Fibroblast of the aortic adventitia (primary cell): ENCODE measurements around the gene PARVB. TPM values are rescaled to one million over a fixed set of nuclear protein-coding genes. Genes with fewer than 3 reads are reported as not detected.

ENCODE experiments used
- DNase-seq: peaks from one replicate; pipeline ENCODE4 v3.0.0-alpha.2; 2010; ENCODE audit warnings: low read depth
- H3K4me3 ChIP-seq: 2 replicates; pipeline ENCODE4 v1.5.1; 2011; ENCODE audit warnings: low read depth, mild to moderate bottlenecking, control low read depth, low read length, moderate library complexity
- CTCF ChIP-seq: IDR thresholded peaks from 2 replicates; pipeline ENCODE4 v1.5.1; 2011; ENCODE audit warnings: mild to moderate bottlenecking, low read length, control low read depth, inconsistent platforms; ENCODE audit not compliant: insufficient read depth
- total RNA-seq: library from RNA; depleted of rRNA; stranded (reverse); fragments of >200 nt; gene quantifications from 2 replicates; pipeline ENCODE4 v1.2.3, GENCODE V29; 2012; ENCODE audit warnings: low replicate concordance

Gene PARVB
- total RNA-seq, 1 donor, result 30.6 TPM

- H3K4me3 ChIP-seq, result peak overlapping the region; percentile 55
- DNase-seq, result peak; percentile 92
- no peak for TF ChIP-seq CTCF
Observed at GRCh38 chr22:44086271-44087088, 62.4 kb downstream of the PARVB start.

DNA sequence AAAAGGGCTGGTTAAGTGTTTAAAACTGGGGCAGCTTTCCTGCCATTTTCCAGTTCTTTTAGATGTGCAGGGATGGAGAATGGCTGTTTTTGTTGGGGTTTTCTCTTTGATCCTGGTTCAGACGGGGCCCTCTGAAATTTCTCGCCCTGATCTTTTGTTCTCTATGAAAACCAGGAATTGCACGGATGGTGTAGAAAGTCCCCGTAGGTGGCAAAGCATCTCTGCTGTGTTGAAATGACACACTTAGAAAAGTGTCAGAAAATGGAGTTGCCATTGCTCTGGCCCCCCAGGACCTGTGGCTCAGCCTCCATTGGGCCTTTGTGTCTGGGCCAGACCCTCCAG is 63.0 kb downstream of the PARVB start:
- TF ChIP-seq CTCF, result no peak
- H3K4me3 ChIP-seq, result peak overlapping the region; percentile 55
- DNase-seq, result no peak

GRCh38 chr22:44088976-44089570 is 65.0 kb downstream of the PARVB start:
- no peak overlapping the region for H3K4me3 ChIP-seq
- DNase-seq, result peak; percentile 90
- TF ChIP-seq CTCF, result no peak

DNA sequence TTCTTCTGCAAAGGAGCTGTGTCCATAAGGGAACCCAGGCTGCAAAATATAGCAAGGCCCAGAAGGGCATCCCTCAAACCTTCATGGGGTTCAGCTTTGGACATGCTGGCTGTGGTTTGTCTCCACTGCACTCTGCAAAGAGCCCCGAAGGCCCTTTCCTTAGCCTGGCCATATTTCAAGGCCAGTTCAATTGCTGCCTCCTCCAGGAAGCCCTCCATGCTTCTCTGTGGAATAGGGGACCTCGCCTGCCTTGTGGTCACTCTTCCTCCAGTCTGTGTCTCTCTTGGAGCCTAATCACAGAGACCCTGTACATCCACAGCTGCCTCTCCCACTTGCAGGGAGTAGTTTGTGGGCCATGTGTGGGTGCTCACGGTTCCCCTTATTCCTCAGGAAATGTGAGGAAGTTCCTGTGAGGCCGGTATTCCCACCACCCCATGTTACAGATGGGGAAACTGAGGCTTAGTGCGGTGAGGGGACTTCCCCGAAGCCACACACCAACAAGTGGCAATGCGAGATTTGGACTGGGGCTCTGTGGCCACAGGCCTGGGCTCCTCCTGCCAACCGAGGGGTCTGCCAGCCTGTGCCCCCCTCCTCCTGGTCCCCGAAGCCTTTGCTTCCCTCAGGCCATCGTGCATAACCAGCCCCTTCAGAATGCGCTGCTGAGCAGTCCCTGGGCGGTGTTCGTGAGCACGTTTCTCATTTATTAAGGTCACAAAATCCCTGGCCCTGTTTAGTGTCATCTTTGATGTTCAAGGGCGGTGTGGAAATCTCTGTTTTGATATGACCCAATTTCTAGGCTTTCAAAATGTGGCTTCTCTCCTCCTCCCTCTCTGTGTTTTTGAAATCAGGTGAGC is 65.8 kb downstream of the PARVB start:
- peak; percentile 7 for DNase-seq
- no peak overlapping the region for H3K4me3 ChIP-seq
- TF ChIP-seq CTCF, result no peak

- TF ChIP-seq CTCF, result no peak
- no peak for DNase-seq
Observed at GRCh38 chr22:44090571-44090905, 66.4 kb downstream of the PARVB start.

GRCh38 chr22:44091021-44091721 is 67.1 kb downstream of the PARVB start:
- DNase-seq, result peak; percentile 18
- peak; percentile 45 for TF ChIP-seq CTCF

More at GRCh38 chr22:44090571-44090905, 66.4 kb downstream of the PARVB start:
- H3K4me3 ChIP-seq, result no peak overlapping the region

More at GRCh38 chr22:44091021-44091721, 67.1 kb downstream of the PARVB start:
- H3K4me3 ChIP-seq, result no peak overlapping the region
